Neural cell (in vitro differentiated cells): ENCODE measurements around the gene MEF2A.

Source experiments
- EP300 ChIP-seq: fragments of 450-650 bp; conservative IDR thresholded peaks from 2 replicates; pipeline ENCODE4 v1.6.1; 2014; ENCODE audit warnings: antibody characterized with exemption, mild to moderate bottlenecking, moderate library complexity; ENCODE audit not compliant: poor library complexity, severe bottlenecking
- EZH2 ChIP-seq: fragments of 200-600, 300-800 bp; shearing (Covaris generic), sonication (generic); IDR thresholded peaks from 2 replicates; pipeline ENCODE4 v1.6.1; 2014; ENCODE audit warnings: antibody characterized with exemption, low read length, borderline replicate concordance, mild to moderate bottlenecking; ENCODE audit not compliant: insufficient read depth, poor library complexity, severe bottlenecking
- MXI1 ChIP-seq: fragments of 450-650 bp; conservative IDR thresholded peaks from 2 replicates; pipeline ENCODE4 v1.6.1; 2014; ENCODE audit warnings: antibody characterized with exemption, mild to moderate bottlenecking; ENCODE audit not compliant: poor library complexity, severe bottlenecking
- POLR2AphosphoS5 ChIP-seq: IDR thresholded peaks from 2 replicates; pipeline ENCODE4 v1.6.1; 2012
- SMC3 ChIP-seq: fragments of 450-650 bp; conservative IDR thresholded peaks from 2 replicates; pipeline ENCODE4 v1.6.1; 2014; ENCODE audit warnings: antibody characterized with exemption, mild to moderate bottlenecking, moderate library complexity; ENCODE audit not compliant: poor library complexity
- TAF1 ChIP-seq: IDR thresholded peaks from 2 replicates; pipeline ENCODE4 v1.6.1; 2012; ENCODE audit warnings: low read depth
- TF ChIP-seq, protein P1 (sequence below): fragments of 450-650 bp; IDR thresholded peaks from 2 replicates; pipeline ENCODE4 v1.5.1; 2014; ENCODE audit warnings: antibody characterized with exemption, mild to moderate bottlenecking, moderate library complexity; ENCODE audit not compliant: poor library complexity, severe bottlenecking
- TF ChIP-seq, protein P2 (sequence below): IDR thresholded peaks from 2 replicates; pipeline ENCODE4 v1.6.1; 2012; ENCODE audit warnings: borderline replicate concordance

DNA sequence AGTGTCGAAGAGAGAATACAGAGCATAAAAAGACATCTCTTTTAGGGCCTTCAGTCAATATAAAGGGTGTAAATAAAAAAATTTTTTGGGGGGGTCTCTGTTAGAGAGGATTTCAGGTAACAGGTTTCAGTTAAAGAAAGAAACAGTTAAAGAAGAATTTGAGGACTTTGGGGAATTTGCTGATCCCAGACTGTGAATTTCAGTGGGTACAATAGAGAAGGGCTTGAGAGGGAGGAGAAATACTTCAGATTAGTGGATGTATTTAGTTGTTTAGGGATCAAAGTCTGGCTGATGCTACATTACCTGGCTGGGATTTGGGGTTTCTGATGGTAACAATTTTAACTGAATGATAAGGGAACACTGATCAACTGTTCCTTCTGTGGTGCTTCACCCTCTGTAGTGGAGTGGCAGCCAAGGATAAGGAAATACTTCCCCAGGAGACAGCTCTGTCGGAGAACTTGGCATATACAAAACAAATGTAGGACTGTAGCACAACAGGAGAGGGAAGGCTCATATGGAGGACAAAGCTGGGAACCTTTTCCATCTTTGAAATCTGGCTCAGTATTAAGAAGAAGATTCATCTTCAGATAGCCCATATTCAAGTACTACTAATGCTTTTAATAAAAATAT is 79.2 kb downstream of the MEF2A start:
- TF ChIP-seq, protein P1, sequence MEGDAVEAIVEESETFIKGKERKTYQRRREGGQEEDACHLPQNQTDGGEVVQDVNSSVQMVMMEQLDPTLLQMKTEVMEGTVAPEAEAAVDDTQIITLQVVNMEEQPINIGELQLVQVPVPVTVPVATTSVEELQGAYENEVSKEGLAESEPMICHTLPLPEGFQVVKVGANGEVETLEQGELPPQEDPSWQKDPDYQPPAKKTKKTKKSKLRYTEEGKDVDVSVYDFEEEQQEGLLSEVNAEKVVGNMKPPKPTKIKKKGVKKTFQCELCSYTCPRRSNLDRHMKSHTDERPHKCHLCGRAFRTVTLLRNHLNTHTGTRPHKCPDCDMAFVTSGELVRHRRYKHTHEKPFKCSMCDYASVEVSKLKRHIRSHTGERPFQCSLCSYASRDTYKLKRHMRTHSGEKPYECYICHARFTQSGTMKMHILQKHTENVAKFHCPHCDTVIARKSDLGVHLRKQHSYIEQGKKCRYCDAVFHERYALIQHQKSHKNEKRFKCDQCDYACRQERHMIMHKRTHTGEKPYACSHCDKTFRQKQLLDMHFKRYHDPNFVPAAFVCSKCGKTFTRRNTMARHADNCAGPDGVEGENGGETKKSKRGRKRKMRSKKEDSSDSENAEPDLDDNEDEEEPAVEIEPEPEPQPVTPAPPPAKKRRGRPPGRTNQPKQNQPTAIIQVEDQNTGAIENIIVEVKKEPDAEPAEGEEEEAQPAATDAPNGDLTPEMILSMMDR, result no peak
- no peak for TF ChIP-seq MXI1
- no peak for TF ChIP-seq SMC3
- no peak for TF ChIP-seq POLR2AphosphoS5
- no peak for TF ChIP-seq EP300
- TF ChIP-seq EZH2, result no peak
- no peak for TF ChIP-seq TAF1
- TF ChIP-seq, protein P2, sequence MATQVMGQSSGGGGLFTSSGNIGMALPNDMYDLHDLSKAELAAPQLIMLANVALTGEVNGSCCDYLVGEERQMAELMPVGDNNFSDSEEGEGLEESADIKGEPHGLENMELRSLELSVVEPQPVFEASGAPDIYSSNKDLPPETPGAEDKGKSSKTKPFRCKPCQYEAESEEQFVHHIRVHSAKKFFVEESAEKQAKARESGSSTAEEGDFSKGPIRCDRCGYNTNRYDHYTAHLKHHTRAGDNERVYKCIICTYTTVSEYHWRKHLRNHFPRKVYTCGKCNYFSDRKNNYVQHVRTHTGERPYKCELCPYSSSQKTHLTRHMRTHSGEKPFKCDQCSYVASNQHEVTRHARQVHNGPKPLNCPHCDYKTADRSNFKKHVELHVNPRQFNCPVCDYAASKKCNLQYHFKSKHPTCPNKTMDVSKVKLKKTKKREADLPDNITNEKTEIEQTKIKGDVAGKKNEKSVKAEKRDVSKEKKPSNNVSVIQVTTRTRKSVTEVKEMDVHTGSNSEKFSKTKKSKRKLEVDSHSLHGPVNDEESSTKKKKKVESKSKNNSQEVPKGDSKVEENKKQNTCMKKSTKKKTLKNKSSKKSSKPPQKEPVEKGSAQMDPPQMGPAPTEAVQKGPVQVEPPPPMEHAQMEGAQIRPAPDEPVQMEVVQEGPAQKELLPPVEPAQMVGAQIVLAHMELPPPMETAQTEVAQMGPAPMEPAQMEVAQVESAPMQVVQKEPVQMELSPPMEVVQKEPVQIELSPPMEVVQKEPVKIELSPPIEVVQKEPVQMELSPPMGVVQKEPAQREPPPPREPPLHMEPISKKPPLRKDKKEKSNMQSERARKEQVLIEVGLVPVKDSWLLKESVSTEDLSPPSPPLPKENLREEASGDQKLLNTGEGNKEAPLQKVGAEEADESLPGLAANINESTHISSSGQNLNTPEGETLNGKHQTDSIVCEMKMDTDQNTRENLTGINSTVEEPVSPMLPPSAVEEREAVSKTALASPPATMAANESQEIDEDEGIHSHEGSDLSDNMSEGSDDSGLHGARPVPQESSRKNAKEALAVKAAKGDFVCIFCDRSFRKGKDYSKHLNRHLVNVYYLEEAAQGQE, result no peak
